Activated naive CD4-positive, alpha-beta T cell treated with anti-CD3 and anti-CD28 coated beads for 36 hours (primary cell): ENCODE data around the gene CCDC88C. TPM values are rescaled to one million over a fixed set of nuclear protein-coding genes. Genes with fewer than 3 reads are reported as not detected.

Experiments
- CTCF ChIA-PET: fragments of 350-600 bp; sonication (Branson Sonifier 250); formaldehyde crosslinking; loops from one replicate; lab custom pipeline; 2021; ENCODE audit warnings: antibody characterized with exemption; lab: Charles Lee
- DNase-seq: peaks from one replicate; pipeline ENCODE4 v3.0.0-alpha.2; 2020
- H3K27ac Mint-ChIP-seq: one replicate; pipeline ENCODE4 v1.8.0; 2021; ENCODE audit warnings: mild to moderate bottlenecking, mixed read lengths
- H3K27me3 Mint-ChIP-seq: one replicate; pipeline ENCODE4 v1.8.0; 2021; ENCODE audit warnings: low read depth, mixed read lengths
- H3K36me3 Mint-ChIP-seq: one replicate; pipeline ENCODE4 v1.8.0; 2021; ENCODE audit warnings: low read depth, mixed read lengths
- H3K4me1 Mint-ChIP-seq: one replicate; pipeline ENCODE4 v1.8.0; 2021; ENCODE audit warnings: low read depth, mixed read lengths
- H3K4me3 Mint-ChIP-seq: one replicate; pipeline ENCODE4 v1.8.0; 2021; ENCODE audit warnings: mild to moderate bottlenecking, moderate library complexity, mixed read lengths
- H3K9me3 Mint-ChIP-seq: one replicate; pipeline ENCODE4 v1.8.0; 2021; ENCODE audit warnings: mixed read lengths
- intact Hi-C: fragments of 100-400 bp; cut with micrococcal nuclease; formaldehyde crosslinking; loops from one replicate; pipeline ENCODE4 v1.15.1; 2023
- total RNA-seq, 2 experiments: library from RNA; stranded (reverse); gene quantifications; one replicate each; pipeline ENCODE4 v1.2.3, GENCODE V29; 2021

CCDC88C gene
- total RNA-seq, 2 experiments from 2014 or later, result 76.0 to 83.3 TPM

GRCh38 chr14:91356181-91356763 lies 61.3 kb downstream of the CCDC88C start:
- no peaks in the 10 kb centered on the region for H3K27me3 Mint-ChIP-seq
- no peak overlapping the region for H3K27ac Mint-ChIP-seq
- intact Hi-C loops, result no loop called here
- H3K4me3 Mint-ChIP-seq, result peak overlapping the region; percentile 59
- no peaks in the 10 kb centered on the region for H3K9me3 Mint-ChIP-seq
- no peak for DNase-seq
- peaks cover 85% of the 10 kb centered on the region for H3K4me1 Mint-ChIP-seq
- CTCF ChIA-PET, result interaction anchor here (0.9 to 8.5 kb wide), 10 partner anchors 8 to 65 kb away, joined by 3 to 68 read pairs (median 4); partner anchors contain the start of gene CCDC88C
- peaks cover 14% of the 10 kb centered on the region for H3K36me3 Mint-ChIP-seq

DNA sequence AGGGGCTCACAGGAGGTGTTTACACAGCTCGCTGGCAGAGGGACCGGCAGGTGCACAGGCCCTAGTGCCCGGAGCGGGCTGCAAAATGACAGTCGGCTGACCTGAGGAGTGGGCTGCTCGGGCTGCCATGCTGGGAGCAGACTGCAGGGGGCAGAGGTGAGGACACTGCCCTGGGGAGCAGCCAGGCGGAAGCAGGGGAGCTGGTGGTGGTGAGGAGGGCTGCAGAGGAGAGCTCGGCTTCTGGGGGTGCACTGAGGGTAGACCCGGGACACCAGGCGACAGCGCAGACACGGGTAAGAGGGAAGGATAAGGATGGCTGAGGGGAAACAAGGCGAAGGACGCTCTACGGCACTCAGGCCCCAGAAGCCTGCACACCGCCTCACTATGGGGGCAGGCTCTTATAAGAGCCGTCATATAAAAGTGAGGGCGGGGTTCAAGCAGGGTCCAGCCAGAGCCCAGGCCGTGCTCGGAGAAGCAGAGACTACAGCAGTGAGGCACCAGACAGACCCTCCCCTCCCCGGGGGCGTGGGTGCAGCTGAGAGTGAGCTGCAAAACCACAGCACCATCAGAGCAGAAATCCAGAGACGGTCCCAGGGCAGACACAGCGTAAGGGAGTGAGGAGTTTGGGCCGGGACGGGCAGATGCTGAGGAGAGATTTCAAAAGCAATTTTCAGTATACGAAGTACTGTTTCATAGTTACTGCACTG lies 62.5 kb downstream of the CCDC88C start:
- CTCF ChIA-PET, result interaction anchor here (0.6 to 8.5 kb wide), 12 partner anchors 8 to 87 kb away, joined by 3 to 68 read pairs (median 4); partner anchors contain the start of gene CCDC88C
- peaks cover 16% of the 10 kb centered on the region for H3K36me3 Mint-ChIP-seq
- intact Hi-C loops, result loop anchor here (1.0 kb wide), 1 partner anchor 12 kb away; no protein-coding TSS in a partner anchor

DNA sequence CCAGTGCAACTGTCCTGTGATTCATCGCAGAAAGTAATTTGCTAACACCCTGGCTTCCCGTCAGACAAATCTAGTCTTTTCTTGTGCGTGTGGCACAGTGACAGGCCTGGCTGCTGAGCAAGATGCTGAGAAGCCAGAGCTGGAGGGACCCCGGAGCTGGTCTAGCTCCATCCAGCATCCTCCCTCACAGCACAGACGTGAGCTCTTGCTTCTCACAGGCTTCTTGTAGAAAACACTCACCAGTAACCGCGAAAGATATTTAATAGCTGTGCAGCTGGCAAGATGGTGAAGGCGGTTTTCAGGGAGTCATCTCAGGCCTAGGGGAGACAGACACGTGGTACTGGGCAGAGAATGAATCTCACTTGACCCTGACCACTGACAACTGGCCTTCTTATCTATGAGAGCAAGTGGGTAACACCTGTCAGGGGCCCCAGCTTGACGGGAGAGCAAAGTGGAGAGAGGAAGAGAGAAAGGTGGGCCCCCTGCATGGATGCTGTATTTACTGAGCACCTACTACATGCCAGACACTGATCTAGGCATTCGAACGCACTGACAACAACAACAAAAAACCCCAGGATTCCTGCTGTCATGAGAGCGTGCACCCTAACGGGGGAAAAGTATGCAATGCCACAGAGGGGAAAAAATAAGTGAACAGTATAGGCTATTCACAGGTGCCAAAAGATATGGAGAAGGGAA lies 63.3 kb downstream of the CCDC88C start:
- intact Hi-C loops, result no loop called here
- DNase-seq, result no peak

More for the DNA sequence above, 62.5 kb downstream of the CCDC88C start:
- DNase-seq, result peak; percentile 52
- Mint-ChIP-seq H3K4me1 (peaks cover 89% of the 10 kb centered on the region), H3K9me3 (no peaks in the 10 kb centered on the region), H3K27ac (peak overlapping the region; percentile 54), H3K4me3 (peak overlapping the region; percentile 19), H3K27me3 (no peaks in the 10 kb centered on the region)

GRCh38 chr14:91352728-91353692 lies 64.6 kb downstream of the CCDC88C start:
- H3K27ac Mint-ChIP-seq, result no peak overlapping the region
- H3K4me1 Mint-ChIP-seq, result peaks cover 94% of the 10 kb centered on the region
- CTCF ChIA-PET, result interaction anchor here (0.6 to 8.5 kb wide), 5 partner anchors 22 to 1322 kb away, joined by 3 to 68 read pairs (median 3); partner anchors contain the start of gene CCDC88C
- H3K27me3 Mint-ChIP-seq, result no peaks in the 10 kb centered on the region
- H3K36me3 Mint-ChIP-seq, result peaks cover 9% of the 10 kb centered on the region
- no peak overlapping the region for H3K4me3 Mint-ChIP-seq
- no peaks in the 10 kb centered on the region for H3K9me3 Mint-ChIP-seq
- intact Hi-C loops, result no loop called here
- no peak for DNase-seq

More for the DNA sequence above, 63.3 kb downstream of the CCDC88C start:
- H3K36me3 Mint-ChIP-seq, result peaks cover 14% of the 10 kb centered on the region
- H3K4me1 Mint-ChIP-seq, result peaks cover 93% of the 10 kb centered on the region
- H3K4me3 Mint-ChIP-seq, result no peak overlapping the region
- H3K27me3 Mint-ChIP-seq, result no peaks in the 10 kb centered on the region
- no peak overlapping the region for H3K27ac Mint-ChIP-seq
- CTCF ChIA-PET, result interaction anchor here (0.6 to 8.5 kb wide), 7 partner anchors 9 to 87 kb away, joined by 3 to 68 read pairs (median 8); partner anchors contain the start of gene CCDC88C
- H3K9me3 Mint-ChIP-seq, result no peaks in the 10 kb centered on the region

GRCh38 chr14:91352053-91352452 lies 65.6 kb downstream of the CCDC88C start:
- Mint-ChIP-seq H3K4me3 (no peak overlapping the region), H3K27ac (peak overlapping the region; percentile 22), H3K36me3 (peaks cover 6% of the 10 kb centered on the region), H3K9me3 (no peaks in the 10 kb centered on the region), H3K27me3 (no peaks in the 10 kb centered on the region), H3K4me1 (peaks cover 93% of the 10 kb centered on the region)
- intact Hi-C loops, result no loop called here
- DNase-seq, result no peak
- CTCF ChIA-PET, result interaction anchor here (0.9 to 8.5 kb wide), 5 partner anchors 19 to 65 kb away, joined by 3 to 68 read pairs (median 6); partner anchors contain the start of gene CCDC88C

DNA sequence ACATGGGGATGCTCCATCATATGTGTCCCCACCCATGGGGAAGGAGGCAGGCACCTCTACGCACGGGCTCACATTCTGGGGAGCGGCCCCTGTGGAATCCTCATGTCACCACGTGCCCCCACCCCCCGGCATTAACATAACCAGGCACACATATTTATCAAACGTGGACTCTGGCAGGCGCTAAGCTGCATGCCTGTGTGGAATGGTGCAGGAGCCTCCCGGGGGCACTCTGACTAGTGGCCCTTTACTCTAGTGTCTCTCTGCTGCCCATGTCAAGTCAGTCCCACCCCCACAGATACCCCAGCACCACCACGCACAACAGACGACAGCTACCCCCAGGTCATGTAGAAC lies 66.1 kb downstream of the CCDC88C start:
- H3K27me3 Mint-ChIP-seq, result no peaks in the 10 kb centered on the region

DNA sequence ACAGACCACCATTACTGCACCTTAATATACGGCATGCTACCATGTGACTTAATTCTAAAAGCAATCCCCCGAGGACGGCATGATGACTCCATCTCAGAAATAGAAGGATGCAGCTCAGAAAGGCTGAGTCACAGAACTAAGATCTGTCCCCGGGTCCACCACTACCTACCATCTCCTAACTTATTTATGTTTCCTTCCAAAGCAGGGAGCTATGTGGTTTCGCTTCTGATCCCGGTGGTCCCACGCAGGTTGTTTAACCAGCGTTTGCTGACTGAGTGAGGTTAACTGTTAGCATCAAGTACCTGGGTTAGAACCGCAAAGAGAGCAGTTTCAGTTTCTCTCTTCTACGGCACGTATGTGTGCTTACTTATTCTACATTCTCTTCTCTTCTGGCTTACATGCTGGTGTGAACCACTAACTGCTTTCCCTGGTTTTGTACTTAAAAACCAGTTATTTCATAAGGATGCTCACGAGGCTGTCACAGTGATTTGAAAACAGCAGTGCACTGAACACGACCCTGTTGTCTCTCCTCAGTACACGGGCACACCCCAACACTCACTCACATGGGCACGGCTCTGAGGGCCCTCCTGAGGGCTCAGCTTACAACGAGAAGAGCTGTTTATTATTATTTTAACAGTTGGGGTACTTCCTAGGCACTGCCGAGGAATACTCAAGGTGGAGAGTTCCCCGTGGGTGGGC lies 66.7 kb downstream of the CCDC88C start:
- peak overlapping the region; percentile 95 for H3K27ac Mint-ChIP-seq
- H3K9me3 Mint-ChIP-seq, result no peaks in the 10 kb centered on the region
- H3K36me3 Mint-ChIP-seq, result peaks cover 4% of the 10 kb centered on the region
- H3K4me3 Mint-ChIP-seq, result peak overlapping the region; percentile 69
- intact Hi-C loops, result loop anchor here (1.0 kb wide), 1 partner anchor 34 kb away; no protein-coding TSS in a partner anchor
- peak; percentile 82 for DNase-seq
- CTCF ChIA-PET, result interaction anchor here (0.6 to 8.5 kb wide), 12 partner anchors 10 to 174 kb away, joined by 3 to 68 read pairs (median 4); partner anchors contain the start of gene CCDC88C
- no peaks in the 10 kb centered on the region for H3K27me3 Mint-ChIP-seq
- H3K4me1 Mint-ChIP-seq, result peaks cover 93% of the 10 kb centered on the region

More for the DNA sequence above, 66.1 kb downstream of the CCDC88C start:
- H3K4me1 Mint-ChIP-seq, result peaks cover 93% of the 10 kb centered on the region
- DNase-seq, result no peak
- intact Hi-C loops, result no loop called here
- no peaks in the 10 kb centered on the region for H3K9me3 Mint-ChIP-seq
- H3K27ac Mint-ChIP-seq, result peak overlapping the region; percentile 95
- H3K36me3 Mint-ChIP-seq, result peaks cover 4% of the 10 kb centered on the region
- CTCF ChIA-PET, result interaction anchor here (1.1 to 8.5 kb wide), 7 partner anchors 18 to 66 kb away, joined by 3 to 68 read pairs (median 6); partner anchors contain the start of gene CCDC88C
- H3K4me3 Mint-ChIP-seq, result peak overlapping the region; percentile 69

DNA sequence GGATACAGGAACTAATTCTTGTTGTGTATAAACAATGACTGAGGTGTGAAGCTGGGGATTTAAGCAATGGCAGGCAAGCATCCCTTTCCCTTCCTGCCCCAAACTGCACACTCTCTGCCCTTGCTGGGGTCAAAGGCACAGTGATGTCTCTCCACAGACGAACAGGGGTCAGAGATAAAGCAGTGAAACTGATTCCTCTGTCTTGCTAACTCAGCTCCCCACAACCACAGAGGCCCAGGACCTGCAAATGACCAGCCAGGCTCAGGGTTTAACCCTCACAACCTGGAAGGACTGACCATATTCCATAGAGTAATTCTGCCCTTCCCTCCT lies 67.2 kb downstream of the CCDC88C start:
- Mint-ChIP-seq H3K9me3 (no peaks in the 10 kb centered on the region), H3K4me3 (peak overlapping the region; percentile 69), H3K27ac (peak overlapping the region; percentile 95), H3K36me3 (peaks cover 4% of the 10 kb centered on the region), H3K4me1 (peaks cover 88% of the 10 kb centered on the region), H3K27me3 (no peaks in the 10 kb centered on the region)
- no peak for DNase-seq
- intact Hi-C loops, result loop anchor here (1.0 kb wide), 1 partner anchor 33 kb away; no protein-coding TSS in a partner anchor
- CTCF ChIA-PET, result interaction anchor here (0.8 to 8.5 kb wide), 12 partner anchors 10 to 173 kb away, joined by 3 to 68 read pairs (median 4); partner anchors contain the start of gene CCDC88C

- intact Hi-C loops, result loop anchor here (1.0 to 10.0 kb wide), 13 partner anchors 18 to 1305 kb away; partner anchors contain the start of gene PPP4R3A
- Mint-ChIP-seq H3K36me3 (peaks cover 6% of the 10 kb centered on the region), H3K9me3 (no peaks in the 10 kb centered on the region), H3K27ac (peak overlapping the region; percentile 95), H3K4me3 (peak overlapping the region; percentile 69), H3K27me3 (no peaks in the 10 kb centered on the region), H3K4me1 (peaks cover 82% of the 10 kb centered on the region)
- CTCF ChIA-PET, result interaction anchor here (0.7 to 8.5 kb wide), 16 partner anchors 9 to 191 kb away, joined by 3 to 68 read pairs (median 4); partner anchors contain the start of gene CCDC88C
- DNase-seq, result peak; percentile 93
These were observed 68.0 kb downstream of the CCDC88C start for GRCh38 chr14:91349481-91350074.

DNA sequence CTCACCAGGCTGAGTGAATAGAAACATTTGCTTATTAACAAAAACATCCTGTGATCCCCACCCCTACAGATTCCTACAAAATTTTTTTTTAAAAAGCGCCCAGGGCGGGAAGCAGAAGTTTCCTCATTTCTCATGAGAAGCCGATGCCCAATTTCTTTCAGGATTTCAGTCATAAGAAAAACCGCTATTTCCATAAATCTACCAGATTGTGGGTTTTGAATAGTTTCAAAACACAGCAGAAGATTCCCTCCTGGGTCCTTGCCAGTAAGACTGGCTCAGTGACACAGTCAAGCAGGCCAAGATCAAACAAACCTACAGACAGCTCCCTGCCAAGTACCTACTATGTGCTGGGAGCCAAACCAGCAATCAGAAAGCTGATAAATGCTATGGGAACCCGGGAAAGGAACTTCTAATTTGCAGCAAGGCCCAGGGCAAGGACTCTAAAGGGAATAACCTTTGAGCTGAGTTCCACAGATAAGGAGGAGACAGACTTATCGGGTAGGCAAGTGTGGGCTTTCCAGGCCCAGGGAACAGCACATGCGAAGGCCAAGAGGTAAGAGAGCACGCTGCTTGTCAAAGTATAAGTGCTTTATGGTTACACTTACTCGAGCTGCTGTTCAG lies 68.7 kb downstream of the CCDC88C start:
- Mint-ChIP-seq H3K27ac (peak overlapping the region; percentile 95), H3K4me3 (peak overlapping the region; percentile 32), H3K27me3 (no peaks in the 10 kb centered on the region), H3K9me3 (no peaks in the 10 kb centered on the region), H3K36me3 (peaks cover 6% of the 10 kb centered on the region), H3K4me1 (peaks cover 80% of the 10 kb centered on the region)
- DNase-seq, result peak; percentile 60
- intact Hi-C loops, result loop anchor here (1.0 to 10.0 kb wide), 12 partner anchors 18 to 1306 kb away; partner anchors contain the start of gene PPP4R3A
- CTCF ChIA-PET, result interaction anchor here (0.7 to 8.5 kb wide), 9 partner anchors 10 to 191 kb away, joined by 3 to 68 read pairs (median 4); partner anchors contain the start of gene CCDC88C
